HG03060 (cell line): Measurements from ENCODE around the gene PHPT1.
"Not testable (repeated sequence)": the region's sequence is repeated elsewhere in the genome, so short reads cannot be mapped to it uniquely, and the experiment has no call there.

Experiments used
- ATAC-seq: cut with Tn5 transposase; IDR thresholded peaks from one replicate; pipeline ENCODE4 v1.9.1; 2021; ENCODE audit warnings: low read depth, moderate number of reproducible peaks; ENCODE audit not compliant: unreplicated experiment

The PHPT1 gene

GRCh38 chr9:136857581-136858412, 8.6 kb downstream of the PHPT1 start:
- ATAC-seq: no peak

GRCh38 chr9:136858452-136858843, 9.2 kb downstream of the PHPT1 start:
- ATAC-seq: no peak

- no peak for ATAC-seq
Observed at GRCh38 chr9:136858844-136859757, 9.9 kb downstream of the PHPT1 start.

GRCh38 chr9:136860529-136860928, 11.3 kb downstream of the PHPT1 start:
- no peak for ATAC-seq

- ATAC-seq: no peak
Observed at GRCh38 chr9:136860933-136861873, 12.0 kb downstream of the PHPT1 start.

- ATAC-seq: no peak
Observed at GRCh38 chr9:136861874-136862457, 12.8 kb downstream of the PHPT1 start.

GRCh38 chr9:136862849-136863622, 13.8 kb downstream of the PHPT1 start:
- no peak for ATAC-seq

- no peak for ATAC-seq
Observed at GRCh38 chr9:136863623-136864273, 14.5 kb downstream of the PHPT1 start.

GRCh38 chr9:136865041-136865767, 16.0 kb downstream of the PHPT1 start:
- no peak for ATAC-seq

GRCh38 chr9:136865768-136866103, 16.5 kb downstream of the PHPT1 start:
- ATAC-seq: no peak

- ATAC-seq: not testable (repeated sequence)
Observed at GRCh38 chr9:136866898-136867421, 17.8 kb downstream of the PHPT1 start.

GRCh38 chr9:136867480-136867879, 18.3 kb downstream of the PHPT1 start:
- no peak for ATAC-seq

GRCh38 chr9:136867917-136868316, 18.7 kb downstream of the PHPT1 start:
- ATAC-seq: no peak

- no peak for ATAC-seq
Observed at GRCh38 chr9:136868644-136869043, 19.4 kb downstream of the PHPT1 start.

- ATAC-seq: not testable (repeated sequence)
Observed at GRCh38 chr9:136869611-136870010, 20.4 kb downstream of the PHPT1 start.

- ATAC-seq: no peak
Observed at GRCh38 chr9:136875155-136875554, 25.9 kb downstream of the PHPT1 start.

- ATAC-seq: no peak
Observed at GRCh38 chr9:136876476-136876875, 27.3 kb downstream of the PHPT1 start.

GRCh38 chr9:136880651-136881050, 31.4 kb downstream of the PHPT1 start:
- no peak for ATAC-seq
